Activated T-cell treated with anti-CD3 and anti-CD28 coated beads for 1 hour (primary cell): ENCODE data around the gene B3GALT4.

Source experiments
- DNase-seq: peaks from one replicate; pipeline ENCODE4 v3.0.0-alpha.2; 2020; ENCODE audit warnings: low read depth

Gene B3GALT4

DNA sequence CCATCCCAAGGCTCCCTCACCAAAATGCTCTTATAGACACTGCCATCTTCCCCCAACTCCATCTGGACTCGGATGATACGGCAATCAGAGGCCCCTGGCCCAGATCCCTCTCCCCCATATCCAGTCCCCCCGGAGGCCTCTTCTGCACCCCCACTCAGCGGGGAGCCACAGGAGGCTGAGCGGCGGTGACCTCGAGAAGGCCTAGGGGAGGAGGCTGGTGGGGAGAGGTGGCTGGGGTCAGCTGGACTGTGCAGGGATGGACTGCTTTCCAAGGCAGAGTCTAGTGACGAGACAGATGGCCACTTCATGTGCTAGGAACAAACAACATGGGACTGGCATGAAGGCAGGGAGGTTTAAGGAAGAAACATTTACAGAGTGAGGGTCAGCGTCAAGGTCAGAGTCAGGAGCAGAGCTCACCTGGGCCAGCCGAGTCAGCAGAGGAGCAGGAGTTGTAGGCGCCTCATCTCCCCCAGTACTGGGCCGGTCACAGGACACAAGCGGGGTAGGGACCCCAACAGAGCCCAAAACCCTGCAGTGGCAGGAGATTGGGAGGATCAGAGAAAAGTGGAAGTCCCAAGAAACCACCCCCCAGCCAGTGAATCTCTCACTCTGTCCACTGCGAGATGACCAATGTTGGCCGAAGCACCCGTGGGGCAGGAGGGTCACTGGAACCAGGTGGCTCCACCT is 16.2 kb downstream of the B3GALT4 start:
- no peak for DNase-seq

DNA sequence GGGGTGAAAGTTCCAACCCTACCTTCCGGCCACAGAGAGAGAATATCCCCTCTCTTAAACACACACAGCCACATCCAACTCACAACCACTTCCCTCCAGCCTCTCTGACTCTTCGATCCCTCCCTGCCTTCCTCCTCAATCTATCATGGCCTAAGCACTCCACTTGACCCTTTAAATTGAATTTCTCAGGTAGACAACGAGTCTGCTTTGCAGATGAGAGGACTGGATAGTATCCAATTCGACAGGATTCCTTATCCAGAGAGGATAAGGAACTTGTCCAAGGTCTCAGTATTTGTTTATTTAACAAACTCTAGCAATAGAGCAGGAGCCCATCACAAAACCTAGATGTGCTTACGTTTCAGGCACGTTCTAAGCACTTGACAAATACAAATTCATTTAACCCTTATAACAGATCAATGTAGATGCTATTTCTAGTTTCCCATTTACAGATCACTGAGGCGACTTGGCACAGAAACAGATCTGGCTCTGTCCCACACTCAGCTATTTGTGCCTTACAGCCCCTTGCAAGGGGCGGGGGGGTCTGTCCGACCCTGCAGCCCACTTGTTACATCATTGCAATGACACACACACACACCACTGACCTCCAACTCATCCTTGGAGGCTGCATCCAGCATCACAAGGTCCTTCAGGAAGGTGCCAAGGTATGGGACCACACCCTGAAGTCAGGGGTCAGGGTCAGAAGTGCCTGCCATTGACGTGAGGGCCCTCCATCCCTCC is 17.3 kb downstream of the B3GALT4 start:
- no peak for DNase-seq

DNA sequence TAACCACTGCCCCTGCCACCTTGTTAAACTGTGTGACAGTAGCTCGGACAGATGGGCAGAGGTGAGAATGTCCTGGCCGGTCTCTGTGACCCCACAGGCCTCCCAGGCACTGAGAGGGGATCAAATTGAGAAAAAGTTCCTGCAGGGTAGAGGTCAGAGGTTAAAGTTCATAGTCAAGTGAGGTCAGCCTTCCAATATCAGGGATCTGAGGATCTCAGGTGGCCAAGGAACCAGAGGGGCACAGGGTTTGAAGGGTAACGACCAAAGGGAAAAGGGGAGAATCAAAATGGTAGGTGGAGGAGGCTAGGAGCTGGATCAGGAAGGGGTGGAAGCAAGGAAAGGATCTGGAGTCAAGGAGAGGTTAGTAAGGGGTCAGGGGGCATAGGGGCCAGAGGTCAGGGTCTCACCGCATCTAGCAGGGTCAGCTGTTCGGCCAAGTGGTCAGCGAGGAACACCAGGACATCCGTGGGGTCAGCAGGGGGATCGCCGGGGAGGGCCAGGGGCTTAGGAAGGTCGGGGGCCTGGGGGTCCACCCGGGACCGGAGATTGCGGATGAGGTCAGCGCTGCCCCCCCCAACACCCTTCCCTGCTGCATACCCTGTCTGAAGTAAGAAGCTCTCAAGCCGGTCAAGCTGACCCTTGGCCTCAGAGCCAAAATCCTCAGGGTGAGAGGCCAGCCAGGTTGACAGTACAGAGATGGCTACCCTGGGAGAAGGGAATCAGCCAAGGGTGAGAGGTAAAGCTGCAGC is 18.9 kb downstream of the B3GALT4 start:
- DNase-seq = no peak

DNA sequence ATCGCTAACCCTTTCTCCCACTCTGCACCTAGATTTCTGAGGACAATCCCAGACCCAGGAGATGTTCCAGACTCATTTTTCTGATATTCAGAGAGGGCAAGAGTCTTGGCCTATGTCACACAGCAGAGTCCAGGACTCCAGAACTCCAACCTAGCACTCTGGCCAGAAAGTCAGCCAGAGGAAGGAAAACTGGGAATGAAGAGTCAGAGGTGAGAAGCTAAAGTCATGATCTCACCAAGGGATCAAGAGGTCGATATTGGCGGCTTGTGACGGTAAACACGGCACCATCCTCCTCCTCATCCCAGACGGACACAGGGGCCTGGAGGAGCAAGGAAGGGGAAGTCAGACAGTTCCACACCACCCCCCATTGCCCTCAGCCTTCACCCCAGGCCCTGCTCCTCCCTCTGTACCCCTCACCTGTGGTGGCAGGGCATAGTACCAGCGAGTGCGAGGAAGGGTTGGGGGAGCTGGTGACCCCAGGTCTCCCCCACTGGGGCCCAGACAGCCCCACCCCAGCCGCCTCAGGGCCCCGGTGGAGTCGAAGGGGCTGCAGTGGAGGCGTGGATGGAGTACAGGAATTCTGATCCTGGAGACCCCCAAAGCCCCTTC is 20.0 kb downstream of the B3GALT4 start:
- DNase-seq = no peak

DNA sequence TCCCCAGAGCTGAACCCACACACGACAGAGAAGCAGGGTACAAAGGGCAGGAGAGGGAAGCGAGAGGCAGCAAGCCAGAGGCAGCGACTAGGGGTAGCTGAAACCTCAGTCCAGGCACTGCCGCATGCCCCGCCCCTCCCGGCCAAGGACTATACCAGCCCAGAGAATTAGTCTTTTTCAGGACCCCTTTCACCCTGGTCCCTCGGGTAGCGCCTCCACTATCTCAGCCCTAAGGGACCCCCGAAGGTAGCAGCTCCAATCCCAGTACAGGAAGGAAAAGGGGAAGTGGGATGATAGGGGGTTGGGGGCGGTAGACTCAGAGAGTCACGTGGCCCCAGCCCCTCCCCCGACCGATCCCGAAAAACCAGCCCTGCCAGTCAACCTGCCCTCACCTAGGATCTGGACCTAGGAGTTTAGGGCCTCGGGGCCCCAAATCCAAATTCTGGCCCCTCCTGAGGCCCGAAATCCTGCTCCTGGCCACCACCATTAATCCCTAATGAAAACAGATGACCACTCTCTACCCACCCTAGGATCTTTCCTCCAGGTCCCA is 20.6 kb downstream of the B3GALT4 start:
- DNase-seq = no peak

DNA sequence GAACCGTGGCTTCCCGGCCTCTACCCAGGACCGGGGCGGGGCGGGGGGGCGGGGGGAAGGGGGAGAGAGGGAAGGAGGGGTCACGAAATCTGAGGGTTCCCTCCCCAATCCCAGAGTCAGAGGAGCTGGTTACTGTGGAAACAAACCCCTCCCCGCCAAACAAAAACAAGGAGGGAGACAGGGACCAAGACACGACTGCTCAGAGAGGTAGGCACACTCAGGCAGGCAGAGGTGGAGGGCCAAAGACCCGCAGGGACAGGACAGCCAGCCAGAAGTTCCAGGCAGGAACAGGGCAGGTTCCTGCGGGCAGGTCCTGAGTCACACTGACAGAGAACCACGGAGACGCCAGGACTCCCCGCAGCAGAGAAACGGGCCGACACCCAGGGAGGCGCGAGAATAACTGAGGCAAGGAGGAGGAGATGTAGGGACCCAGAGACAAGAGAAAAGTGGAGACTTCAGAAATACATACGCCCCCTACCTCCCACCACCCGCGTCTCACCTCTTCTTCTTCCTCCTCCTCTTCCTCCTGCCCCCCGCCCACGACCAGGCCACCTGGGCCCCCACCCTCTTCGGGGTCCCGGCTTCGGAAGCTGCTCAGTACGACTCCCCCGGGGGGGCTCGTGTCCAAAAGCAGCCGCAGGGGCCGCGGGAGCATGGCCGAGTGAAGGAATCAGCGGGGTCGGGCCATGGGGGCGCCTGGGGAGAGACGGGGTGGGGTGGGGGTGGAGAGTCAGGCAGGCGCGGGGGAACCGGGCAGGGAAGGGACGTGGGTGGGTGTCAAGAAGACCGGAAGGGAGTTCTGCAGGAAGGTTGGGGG is 21.2 kb downstream of the B3GALT4 start:
- DNase-seq = peak; percentile 28

DNA sequence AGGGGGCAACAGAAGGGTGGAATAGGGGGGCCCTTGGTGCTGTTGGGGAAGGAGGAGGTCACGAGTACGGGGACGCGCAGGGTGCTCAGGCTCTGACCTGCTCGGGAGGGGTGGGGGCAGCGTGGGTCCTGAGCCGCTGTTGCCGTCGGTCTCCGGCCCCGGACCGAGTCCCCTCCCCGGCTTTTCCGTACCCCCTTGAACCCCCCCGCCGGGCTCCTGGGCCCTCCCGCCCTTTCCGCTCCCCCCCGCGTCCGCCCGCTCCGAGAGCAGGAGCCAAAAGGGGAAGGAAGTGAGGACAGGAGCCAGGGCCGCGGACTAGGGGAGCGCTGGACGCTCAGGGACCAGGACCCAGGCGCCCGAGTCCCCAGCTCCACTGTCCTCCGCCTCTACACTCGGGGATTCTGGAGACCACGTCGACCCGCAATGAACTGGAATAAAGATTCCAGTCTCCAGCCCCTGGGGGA is 21.9 kb downstream of the B3GALT4 start, which contains the start of gene RGL2:
Gene RGL2, minus strand, starts transcription at position 170 of the 464 bp plus-strand sequence. CDS start 332 bp downstream, outside the sequence.
- DNase-seq = peak; percentile 53

DNA sequence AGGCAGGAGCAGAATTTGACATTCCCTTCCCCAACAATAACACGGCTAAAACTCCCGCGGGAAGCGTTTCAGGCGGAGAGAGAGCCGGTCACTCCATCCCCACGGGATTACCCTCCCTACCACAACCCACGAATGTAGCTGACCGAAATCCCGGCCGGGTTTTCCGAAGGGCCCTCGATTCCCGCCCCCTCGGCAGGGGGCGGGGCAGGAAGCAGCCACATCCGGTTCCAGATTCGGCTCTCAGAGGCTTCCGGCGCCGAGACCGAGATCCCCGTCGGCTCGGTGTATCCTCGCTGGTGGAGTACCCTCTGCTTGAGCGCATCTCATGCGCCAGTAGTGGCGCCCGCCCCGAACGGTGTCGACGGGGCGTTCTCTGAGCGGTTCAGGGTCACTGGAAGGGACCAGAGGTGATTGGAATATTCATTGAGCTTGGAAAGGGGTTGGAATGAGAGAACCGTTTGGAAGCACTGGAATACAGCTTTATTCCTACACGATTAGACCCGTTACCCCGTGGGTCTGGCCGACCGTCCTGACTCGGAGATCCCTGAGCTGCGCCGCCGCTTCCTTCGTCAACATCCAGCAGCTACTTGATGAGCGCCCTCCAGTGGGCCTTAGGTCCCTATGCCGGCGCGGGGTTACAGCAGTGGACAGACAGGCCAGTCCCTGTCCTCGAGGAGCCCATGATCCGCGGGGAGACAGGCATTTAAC is 22.5 kb downstream of the B3GALT4 start:
- peak; percentile 94 for DNase-seq

DNA sequence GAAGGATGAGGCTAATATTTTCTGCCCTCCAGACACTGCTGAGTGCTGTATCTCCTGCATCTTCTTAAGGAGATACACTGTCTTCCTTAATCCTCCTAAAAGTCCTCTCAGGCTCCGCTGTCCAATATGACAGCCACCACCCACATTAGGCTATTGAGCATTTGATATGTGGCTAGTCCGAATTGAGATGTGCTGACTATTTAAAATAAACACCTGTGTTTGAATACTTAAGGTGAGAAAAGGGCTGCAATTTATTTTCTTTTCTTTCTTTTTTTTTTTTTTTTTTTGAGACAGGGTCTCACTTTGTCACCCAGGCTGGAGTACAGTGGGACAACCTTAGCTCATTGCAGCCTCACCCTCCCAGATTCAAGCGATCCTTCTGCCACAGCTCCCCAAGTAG is 25.0 kb downstream of the B3GALT4 start:
- DNase-seq = no peak

DNA sequence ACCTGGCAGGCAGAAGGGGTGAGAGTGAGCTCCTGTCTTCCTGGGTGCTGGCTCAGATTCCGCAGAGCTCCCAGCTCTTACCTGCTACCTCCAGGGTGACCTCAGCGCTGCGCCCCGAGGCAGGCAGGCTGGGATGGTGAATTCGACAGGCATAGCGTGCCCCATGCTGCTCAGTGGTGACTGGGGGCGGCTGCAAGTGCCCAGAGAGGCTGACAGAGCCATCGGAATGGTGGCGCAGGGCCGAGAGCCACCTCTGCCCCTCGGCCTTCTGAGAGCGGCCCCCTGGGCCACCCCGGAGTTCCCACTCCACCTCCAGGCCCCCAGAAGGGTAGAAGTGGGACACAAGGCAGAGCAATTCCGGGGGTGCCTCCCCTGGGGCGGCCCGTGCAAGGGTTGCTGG is 27.3 kb downstream of the B3GALT4 start:
- DNase-seq = no peak

DNA sequence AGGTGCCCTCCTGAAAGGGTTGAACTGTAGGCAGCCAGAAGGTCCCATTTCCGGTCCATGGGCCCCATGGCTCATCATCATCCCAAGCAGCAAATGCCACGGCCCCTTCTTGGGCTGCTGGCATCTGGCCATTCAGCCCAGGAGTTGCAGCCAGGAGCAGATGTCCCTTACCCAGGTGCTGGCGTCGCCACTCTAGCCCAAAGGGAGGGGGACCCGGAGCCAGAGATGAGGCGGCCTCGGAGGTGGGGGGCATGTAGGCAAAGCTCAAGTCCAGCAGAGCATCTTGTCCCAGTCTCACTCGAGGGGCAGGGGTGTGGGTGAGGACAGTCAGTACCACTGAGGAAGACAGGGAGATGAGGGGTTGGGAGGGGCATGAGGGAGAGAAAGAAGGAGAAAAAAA is 28.1 kb downstream of the B3GALT4 start:
- no peak for DNase-seq

DNA sequence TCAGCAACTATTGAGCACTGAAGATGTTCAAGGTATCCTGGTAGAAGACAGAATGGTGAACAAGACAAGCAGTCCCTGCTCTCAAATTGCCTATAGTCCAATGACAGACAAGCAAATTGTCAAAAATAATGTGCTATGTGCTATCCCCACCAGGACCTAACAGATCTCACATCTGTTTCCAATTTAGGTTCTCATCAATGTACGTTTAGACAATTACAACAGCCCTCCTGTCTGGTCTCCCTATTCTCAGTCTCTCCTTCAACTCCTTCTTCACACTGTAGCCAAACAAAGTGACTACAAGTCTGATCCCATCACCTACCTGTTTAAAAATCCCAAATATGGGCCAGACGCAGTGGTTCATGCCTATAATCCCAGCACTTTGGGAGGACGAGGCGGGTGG is 29.4 kb downstream of the B3GALT4 start:
- DNase-seq = no peak

DNA sequence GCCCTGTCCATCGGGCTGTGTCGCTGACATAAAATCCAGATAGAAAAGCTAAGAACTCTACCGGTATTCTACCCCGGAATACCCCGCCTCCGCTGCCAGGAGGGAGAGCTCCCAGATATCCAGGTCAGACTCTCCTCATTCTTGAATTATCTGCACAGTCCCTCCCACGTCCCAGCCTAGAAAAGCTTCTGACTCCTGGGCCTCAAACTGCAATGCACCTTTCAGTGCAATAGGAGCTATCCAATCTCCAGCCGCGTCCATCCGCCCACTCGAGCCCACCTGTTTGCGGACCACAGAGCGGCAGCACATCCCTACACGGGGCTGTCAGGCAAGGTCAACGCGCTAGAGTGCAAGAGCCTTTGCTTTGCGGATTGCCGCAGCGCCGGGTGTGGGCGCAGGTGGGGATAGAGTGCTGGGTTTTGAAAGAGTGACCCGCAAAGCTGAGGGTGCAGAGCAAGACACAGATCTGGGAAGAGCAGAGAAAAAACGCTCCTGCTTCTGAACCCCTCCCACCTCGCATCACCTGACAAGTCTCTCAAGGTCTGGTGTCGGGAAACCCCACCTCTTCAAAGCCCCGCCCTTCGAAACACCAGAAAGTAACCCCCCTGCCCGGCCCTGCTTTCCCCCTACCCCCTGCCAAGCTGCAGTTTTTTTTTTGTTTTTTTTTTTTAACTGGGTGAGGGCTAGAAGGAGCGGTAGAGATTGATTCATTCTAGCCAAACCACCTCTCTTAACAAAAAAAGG is 35.6 kb downstream of the B3GALT4 start:
- DNase-seq = peak; percentile 73

DNA sequence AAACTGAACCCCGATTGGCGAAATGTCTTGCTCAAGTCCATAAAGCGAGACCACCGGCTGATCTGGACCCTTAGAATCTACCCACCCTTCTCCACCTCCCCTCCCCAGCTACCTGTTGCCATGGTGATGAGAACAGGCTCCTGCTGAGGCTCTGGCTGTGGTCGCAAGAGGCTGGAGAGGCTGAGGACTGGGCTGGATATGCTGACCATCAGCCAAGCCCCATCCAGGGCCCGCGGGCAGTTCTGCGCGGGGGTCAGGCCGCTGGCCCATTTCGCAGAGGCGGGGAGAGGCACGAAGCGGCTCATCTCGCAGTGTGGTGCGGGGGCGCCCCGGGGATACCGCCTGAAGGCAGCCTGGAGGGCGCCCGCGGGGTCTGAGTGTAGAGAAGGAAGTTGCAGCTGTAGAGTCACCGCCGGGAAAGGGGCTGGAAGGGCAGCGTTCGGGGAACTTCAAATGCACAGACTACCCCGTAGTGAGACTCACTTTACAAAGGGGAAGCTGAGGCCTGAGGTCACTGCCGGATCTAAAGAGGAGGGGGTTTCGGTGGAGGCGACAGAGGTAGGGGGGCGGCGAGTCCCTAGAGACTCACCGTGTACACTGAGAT is 36.3 kb downstream of the B3GALT4 start:
- no peak for DNase-seq

DNA sequence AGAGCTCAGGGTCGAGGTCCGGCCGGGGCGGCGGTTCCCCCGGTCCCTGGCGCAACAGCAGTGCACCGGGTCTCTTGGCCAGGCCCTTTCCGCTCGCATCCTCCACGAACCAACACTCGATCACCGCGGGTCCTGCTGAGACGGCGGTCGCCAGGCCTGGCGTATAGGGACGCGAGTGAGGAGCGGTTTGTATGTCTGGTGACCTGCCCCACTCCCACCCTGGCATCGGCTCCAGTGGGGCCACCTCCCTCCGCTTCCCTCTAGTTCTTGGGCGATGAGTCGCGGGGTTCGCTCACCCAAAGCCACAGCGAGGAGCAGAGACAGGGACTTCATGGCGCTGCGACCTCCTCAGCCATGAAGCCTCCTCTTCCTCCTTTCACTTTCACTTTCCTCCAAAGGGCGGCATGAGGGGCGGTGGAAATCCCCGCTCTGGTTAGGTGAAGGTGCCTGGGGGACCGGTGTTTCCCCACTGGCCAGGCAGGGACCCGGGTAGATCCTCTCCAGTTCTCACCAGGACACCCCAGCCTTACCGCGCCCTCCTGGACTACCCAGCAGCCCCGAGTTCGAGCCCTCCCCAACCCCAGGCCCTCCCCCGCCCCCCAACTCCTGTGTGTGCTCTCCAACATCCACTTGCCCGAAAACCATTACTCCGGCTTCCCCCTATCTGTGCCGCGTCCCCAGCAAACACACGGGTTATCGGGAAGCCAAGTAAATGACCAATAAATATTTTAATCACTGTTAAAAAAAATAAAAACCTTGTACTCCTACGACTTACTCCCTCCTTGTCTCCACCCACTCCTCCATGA is 37.0 kb downstream of the B3GALT4 start, which contains the start of gene TAPBP:
Gene TAPBP, minus strand, starts transcription at position 370 of the 806 bp plus-strand sequence. Its CDS starts 37 bp downstream, at position 333.
- peak; percentile 71 for DNase-seq

DNA sequence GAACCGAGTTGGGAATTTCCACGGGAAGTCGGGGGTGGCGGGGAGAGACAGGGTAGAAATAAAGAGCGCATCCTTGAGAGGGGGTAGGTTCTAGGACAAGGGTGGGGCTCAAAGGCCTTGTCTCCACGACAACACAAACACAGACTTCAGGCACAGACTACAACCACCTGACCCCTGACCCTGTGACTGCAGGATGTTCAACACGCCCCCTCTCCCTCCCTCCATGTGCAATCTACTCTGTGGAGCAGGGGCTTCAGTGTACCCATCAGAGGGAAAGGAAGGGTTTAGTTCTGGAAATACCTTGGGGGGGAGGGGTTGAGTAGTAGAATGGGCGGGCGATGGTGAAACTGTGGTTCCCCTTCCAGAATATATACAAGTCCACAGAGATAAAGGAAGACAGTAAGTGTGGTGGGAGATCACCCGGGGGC is 37.6 kb downstream of the B3GALT4 start:
- peak; percentile 44 for DNase-seq

DNA sequence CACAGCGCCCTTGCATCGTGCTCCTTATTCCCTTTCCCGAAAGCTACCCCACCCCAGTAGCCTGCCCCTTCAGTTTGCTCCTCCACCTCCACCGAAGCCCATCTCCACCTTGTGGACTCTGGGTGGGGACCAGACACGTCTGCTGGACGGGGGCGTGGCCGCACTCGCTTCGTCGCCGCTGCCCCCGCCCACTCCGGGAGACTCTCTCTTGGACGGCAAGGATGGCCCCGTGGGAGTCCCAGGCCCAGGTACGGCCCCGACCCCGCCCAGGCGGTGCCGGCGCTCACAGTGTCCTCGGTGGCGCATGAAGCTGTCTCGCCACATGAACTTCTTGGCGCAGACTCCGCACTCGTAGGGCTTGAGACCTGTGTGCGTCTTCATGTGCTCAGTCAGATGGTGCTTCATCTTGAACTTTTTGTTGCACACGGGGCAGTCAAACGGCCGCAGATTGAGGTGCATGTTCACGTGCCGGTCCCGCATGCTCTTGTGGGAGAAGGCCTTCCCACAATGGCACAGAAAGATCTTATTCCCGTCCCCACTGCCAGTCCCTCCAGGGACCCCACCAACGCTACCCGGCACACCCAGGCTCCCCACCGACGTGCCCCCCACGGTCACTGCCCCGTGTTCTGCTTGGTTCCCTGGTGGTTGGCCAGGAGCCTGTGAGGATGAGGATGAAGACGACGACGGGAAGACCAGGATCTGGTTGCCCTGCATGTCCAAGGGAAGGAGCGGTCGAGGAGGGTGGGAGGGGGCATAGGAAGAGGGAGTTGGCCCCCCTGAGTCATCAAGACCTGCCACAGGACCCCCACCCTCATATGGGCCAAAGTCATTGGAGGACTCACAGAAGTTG is 38.2 kb downstream of the B3GALT4 start:
- DNase-seq = no peak
